GM19193 (cell line): Measurements from ENCODE around the gene WFDC11.

Source experiments
- POLR2A ChIP-seq: IDR thresholded peaks from 4 replicates; pipeline ENCODE4 v1.6.1; 2011; ENCODE audit not compliant: insufficient read depth, insufficient read length; ENCODE audit errors: extremely low read depth

Gene WFDC11

GRCh38 chr20:45629496-45630100 lies 40.4 kb downstream of the WFDC11 start, which contains the start of gene WFDC10A:
Gene WFDC10A (plus strand): TSS chr20:45629739. CDS start chr20:45629814, 75 bp downstream.
- no peak for TF ChIP-seq POLR2A

GRCh38 chr20:45626540-45626939 lies 43.5 kb downstream of the WFDC11 start:
- TF ChIP-seq POLR2A = no peak

- TF ChIP-seq POLR2A = no peak
Observed at GRCh38 chr20:45621593-45621992, 48.4 kb downstream of the WFDC11 start.

GRCh38 chr20:45617591-45617990 lies 52.4 kb downstream of the WFDC11 start:
- no peak for TF ChIP-seq POLR2A

GRCh38 chr20:45612314-45612713 lies 57.7 kb downstream of the WFDC11 start:
- no peak for TF ChIP-seq POLR2A

GRCh38 chr20:45611054-45611453 lies 59.0 kb downstream of the WFDC11 start:
- TF ChIP-seq POLR2A = no peak

GRCh38 chr20:45607810-45608209 lies 62.2 kb downstream of the WFDC11 start:
- TF ChIP-seq POLR2A = no peak
